ENCODE results near the gene BICRA.
A peak's percentile ranks its signal among the peaks of the same experiment; 100 is the strongest.
"Not testable (repeated sequence)": the region's sequence is repeated elsewhere in the genome, so short reads cannot be mapped to it uniquely, and the experiment has no call there.

The BICRA gene

DNA sequence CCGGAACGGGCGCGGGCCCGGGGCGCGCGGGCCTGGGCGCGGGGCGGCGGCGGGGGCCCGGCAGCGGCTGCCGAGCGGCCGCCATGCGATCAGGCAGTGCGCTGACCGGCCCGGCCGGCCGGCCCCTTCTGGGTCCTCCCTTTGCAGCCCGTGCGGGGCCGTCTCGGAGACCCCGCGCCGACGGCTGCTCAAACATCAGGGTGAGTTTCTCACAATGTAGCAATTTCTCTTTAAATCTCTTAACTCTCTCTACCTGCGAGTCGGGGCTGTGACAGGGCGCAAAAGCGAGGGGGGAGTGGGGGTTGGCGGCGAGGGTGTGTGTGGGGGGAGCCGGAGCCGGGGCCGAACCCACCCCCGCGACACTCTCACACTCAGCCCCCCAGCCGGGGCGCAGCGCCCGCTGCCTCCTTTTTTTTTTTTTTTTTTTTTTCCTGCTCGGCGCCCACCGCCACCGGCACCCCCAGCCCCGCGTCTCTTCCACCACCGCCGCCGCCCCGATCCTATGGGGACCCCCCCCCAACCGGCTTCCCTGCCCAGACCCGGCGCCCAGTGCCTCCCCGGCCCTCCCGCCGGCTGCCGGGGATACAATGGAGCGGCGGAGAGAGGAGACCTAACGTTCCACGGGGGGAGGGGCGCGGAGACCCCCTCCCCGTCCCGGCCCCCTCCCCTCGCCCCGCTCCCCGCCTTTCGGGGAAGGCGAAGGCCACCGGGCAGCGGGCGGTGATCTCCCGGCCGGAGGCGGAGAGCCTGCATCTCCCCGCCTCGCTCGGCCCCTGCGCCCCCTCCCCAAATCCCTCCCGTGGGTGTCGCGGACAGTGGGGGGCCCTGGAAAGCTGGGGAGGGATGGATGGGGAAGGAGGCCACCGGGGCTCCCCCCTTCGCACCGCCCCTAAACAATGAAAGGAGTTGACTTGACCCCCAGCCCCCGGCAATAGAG is at the start of gene BICRA:
BICRA (plus strand) TSS at position 166 of the 937 bp plus-strand sequence. CDS start 64,441 bp downstream, outside the sequence.
- DNase-seq: peak; percentile 87

DNA sequence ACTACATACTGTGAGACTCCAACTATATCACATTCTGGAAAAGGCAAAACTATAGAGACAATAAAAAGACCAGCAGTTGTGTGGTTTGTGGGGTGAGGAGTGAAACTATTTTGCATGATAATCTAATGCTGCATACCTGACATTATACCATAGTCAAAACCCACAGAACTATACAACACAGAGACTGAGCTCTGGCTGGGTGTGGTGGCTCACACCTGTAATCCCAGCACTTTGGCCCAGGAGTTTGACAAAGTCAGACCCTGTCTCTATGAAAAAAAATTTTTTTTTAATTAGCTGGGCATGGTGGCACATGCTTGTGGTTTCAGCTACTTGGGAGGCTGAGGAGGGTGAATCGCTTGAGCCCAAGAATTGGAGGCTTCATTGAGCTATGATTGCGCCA is 47.9 kb upstream of the BICRA start:
- DNase-seq: no peak

DNA sequence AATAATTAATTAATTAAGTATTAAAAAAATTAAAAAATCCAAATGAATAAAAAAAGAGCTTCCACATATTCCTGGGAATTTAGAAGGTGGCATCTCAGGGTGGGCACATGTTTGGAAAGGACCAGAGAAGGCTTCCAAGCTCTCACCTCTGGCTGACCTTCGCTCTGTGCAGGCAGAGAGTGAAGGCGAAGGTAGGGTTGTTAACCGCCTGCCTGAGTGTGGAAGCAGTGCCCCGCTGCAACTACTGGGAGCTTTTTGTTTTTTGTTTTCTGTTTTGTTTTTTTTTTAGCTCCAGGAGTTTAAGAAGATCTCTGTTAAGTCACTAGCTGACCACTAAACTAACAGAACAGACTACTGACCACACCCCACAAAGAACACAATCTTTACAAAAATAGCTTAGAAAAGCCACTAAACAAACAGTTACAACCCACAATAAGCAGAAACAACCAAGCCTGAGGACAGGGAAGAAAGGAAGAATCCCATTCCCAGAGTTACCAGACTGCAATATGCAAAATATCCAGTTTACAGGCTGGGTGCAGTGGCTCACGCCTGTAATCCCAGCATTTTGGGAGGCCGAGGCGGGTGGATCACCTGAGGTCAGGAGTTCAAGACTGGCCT is 47.4 kb upstream of the BICRA start:
- DNase-seq: no peak

DNA sequence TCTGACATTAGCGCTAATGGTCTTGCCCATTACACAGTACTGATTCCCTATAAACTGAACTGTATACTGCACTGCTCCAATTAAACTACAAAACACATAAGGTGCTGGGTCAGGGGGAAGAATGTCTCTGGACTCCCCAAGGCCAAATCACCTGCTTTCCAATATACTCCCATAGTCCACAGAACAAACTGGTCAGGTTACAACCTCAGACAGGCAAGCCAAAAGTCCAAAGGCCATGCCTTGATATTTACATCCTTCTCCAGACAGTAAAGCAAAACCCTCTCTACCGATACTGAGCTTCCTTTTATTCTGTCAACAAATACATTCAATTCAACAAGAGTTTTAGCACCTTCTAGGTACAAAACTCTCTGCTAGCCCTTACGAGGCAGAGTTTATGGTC is 44.9 kb upstream of the BICRA start:
- DNase-seq: no peak

DNA sequence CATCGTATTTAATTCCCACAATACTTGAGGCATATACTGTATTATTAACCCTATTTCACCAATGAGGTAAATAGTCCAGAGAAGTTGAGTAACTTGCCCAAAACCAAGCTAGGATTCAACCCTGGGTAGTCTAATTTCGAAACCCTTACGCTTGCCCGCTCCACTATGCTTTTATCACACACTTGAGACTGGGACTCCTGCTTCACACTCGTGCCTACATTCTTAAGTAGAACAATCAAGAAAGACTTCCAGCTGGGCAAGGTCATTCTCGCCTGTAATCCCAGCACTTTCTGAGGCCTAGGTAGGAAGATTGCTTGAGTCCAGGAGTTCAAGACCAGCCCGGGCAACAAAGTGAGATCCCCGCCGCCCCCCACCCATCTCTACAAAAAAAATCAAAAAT is 39.6 kb upstream of the BICRA start:
- DNase-seq: no peak

DNA sequence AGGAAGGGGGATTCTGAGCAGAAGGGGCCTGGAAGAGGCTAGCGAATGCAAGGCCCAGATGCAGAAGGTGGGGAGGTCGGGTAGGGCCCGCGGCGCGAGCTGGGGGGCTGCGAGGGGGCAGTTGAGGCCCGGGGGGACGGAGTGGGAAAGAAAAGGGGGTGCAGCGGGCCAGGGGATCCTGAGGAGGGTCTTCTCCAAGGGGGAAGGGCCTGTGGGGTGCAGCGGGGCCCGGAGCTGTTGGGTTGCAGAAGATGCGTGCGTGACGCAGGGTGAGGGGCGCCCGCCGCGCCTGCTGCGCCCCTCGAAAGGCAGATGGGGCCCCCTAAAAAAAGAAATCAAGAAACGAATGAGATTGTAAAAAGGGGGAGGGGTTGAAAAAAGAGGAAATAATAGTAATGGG is 36.3 kb upstream of the BICRA start:
- no peak for DNase-seq

DNA sequence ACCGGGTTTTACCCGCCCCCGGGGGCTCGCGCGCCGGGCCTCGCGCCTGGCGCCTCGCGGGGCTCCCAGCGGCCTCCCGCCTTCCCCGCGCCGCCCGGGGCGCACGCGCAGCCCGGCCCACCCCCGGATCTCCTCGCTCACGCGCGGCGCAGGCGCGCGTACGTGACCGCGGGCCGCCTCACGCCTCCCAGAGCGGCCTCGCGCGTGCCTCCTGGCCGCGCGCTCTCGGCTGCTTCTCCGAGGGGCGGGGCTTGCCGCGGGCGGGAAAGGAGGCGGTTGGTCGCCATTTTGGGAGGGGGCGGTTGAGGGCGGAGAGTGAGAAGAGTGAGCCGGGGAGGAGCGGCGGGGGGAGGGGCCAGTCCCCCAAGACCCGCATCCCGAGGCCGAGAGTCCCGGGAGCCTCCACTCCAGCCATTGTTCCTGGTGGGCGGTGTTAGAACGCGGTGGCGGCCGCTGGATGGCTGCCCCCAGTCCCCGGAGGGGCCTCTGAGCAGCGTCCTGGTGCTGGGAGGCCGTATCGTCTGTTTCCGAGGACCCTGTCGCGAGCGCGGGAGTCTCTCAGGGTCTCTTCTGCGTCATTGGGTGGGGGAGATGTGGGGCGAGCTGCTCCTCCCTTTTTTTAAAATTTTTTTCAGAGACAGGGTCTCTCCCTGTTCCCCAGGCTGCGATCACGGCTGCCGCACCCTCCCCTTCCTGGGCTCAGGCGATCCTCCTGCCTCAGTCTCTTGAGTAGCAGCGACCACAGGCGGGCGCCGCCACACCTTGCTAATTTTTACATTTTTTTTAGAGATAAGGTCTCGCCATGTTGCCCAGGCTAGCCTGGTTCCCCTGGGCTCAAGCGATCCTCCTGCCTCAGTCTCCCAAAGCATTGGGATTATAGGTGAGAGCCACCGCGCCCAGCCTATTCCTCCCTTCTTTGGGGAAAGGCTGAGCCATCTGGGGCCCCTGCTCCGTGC is 35.6 kb upstream of the BICRA start, which contains the start of gene ZNF541:
ZNF541 (minus strand) TSS at position 78 of the 956 bp plus-strand sequence. CDS start 17,292 bp downstream, outside the sequence.
- DNase-seq: peak; percentile 90

DNA sequence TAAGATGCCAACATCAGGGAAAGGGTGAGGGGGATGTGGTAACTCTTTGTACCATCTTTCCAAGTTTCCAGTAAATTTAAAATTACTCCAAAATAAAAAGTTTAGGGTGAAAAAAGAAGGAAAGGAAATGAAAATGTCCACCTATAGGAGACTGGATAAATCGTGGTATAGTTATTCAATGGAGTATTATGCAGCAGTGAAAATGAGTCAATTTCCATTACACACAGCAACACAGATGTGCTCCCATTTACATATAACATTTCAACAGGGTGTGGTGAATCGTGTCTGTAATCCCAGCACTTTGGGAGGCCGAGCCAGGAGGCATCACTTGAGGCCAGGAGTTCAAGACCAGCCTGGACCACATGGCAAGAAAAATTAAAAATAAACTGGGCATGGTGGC is 28.5 kb upstream of the BICRA start:
- DNase-seq: no peak

DNA sequence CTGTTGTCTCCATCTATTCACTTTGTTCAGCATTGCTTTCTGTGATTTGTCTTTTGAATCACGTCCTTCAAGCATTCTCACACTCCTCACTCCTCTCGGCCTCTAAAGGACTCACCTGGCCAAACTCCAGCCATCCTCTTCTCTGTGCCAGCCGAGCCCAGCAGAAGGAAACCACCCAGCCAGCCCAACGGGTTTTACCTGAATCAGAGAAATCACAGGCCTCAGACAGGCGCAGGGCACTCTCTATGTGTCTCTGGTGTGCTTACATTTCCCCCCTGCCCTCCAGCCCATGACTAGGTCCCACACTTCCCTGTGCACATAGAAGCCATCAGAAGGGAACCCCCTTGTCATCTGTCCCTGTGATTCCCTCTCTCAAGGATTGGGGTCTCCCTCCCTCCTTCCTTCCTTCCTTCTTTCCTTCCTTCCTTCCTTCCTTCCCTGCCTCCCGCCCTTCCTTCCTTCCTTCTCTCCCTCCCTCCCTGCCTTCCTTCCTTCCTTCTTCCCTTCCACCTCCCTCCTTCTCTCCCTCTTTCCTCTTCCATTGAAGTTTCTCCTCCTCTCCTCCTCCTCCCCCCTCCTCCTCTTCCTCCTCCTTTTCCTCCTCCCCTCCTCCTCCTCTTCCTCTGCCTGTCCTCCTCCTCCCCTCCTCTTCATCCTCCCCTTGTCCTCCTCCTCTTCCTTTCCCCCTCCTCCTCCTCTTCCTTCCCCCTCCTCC is 27.2 kb upstream of the BICRA start:
- no peak for DNase-seq

DNA sequence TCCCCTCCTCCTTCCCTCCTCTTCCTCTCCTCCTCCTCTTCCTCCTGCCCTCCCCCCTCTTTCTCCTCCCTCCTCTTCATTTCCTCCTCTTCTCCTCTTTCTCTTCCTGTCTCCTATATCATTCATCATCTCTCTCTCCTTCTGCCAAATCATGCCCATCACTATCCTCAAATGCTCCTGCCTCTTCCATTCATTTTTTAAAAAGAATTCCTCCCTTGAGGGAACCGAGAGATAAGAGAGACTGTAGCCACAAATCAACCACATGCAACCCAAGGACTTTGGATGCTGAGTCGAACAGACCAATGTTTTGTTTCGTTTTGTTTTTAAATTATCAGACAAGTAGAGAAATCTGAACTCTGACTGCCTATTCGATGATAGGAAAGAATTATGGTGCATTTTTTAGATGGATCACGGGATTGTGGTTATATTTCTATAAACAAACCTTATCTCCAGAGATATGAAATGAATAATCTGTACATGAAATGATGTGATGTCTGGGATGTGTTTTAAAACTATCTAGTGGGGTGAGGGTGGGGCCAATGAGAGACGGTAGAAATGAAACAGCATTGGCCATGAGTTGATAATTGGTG is 26.5 kb upstream of the BICRA start:
- no peak for DNase-seq

DNA sequence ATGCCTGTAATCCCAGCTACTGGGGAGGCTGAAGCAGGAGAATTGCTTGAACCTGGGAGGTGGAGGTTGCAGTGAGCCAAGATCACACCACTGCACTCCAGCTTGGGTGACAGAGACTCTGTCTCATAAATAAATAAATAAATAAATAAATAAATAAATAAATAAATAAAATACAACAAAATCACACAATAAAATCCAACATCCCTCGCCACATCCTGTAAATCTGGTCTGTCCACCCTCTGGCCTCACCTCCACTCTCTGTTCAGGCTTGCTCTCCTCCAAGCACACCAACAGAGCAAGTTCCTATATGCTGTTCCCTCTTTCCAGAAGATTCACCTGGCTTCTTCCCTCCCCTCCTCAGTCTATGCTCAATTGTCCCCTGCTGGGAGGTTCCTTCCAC is 25.8 kb upstream of the BICRA start:
- not testable (repeated sequence) for DNase-seq

DNA sequence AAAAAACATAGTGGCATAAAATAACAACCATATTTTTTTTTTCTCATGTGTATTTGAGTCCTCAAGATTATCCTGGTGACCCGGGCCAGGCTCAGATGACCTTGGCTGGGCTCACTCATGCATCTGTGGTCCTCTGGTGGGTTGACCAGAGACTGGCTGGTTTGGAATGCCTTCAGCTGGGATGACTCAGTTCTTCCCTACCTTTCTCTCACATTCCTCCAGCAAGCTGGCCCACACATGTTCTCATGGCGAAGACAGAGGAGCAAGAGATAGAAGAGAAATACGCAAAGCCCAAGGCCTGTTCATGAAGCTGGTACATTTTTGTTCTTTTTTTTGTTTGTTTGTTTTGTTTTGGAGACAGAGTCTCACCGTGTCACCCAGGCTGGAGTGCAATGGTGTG is 21.6 kb upstream of the BICRA start:
- DNase-seq: no peak

DNA sequence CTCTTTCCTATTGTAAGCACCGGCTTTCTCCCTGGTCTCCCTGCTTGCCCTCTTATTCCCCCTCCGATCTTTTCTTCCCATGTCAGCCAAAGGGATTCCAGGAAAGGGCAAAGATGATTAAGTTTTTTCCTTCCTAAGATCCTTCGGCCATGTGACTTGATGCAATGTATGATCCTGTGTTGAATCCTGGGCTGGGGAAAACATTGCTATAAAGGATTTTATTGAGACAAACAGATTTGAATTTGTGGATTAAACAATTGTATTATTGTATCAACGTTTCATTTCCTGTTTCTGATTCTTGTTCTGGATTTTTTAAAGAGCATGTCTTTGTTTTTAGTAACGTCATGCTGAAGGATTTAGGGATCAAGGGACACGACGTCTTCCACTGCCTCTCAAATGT is 19.1 kb upstream of the BICRA start:
- no peak for DNase-seq

DNA sequence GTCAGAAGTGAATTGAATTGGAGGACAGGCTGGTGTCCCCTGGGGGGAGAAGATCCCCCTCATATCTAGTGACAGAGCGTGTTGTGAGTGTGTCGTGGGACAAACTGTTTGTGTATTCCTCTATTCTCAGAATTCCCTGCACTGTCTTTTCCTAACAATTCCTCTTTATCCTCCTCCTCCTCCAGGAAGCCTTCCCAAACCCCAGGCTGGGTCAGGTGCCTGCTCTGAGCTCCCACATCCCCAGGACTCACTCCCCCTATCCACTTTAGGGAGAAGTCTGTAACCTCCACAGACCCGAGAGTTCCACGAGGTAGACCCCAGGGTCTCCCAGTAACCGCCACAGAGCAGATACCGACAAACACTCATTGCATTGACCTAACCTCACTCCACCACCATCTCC is 15.1 kb upstream of the BICRA start:
- DNase-seq: no peak

DNA sequence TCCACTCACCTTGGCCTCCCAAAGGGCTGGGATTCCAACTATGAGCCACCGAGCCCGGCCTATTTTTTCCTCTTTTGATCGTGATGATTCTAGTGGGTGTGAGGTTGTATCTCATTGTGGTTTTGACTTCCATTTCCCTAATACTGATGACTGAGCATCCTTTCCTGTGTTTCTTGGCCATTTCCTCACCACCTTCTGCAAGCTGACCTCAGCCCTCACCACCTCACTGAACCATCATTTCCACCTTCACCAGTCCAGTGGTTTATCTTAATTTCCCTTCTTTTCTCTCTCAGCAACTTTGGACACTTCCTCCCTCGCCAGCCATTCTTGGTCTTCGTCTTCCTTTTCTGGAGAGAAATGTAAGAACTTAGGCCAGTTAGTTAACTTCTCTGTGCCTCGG is 13.0 kb upstream of the BICRA start:
- no peak for DNase-seq

DNA sequence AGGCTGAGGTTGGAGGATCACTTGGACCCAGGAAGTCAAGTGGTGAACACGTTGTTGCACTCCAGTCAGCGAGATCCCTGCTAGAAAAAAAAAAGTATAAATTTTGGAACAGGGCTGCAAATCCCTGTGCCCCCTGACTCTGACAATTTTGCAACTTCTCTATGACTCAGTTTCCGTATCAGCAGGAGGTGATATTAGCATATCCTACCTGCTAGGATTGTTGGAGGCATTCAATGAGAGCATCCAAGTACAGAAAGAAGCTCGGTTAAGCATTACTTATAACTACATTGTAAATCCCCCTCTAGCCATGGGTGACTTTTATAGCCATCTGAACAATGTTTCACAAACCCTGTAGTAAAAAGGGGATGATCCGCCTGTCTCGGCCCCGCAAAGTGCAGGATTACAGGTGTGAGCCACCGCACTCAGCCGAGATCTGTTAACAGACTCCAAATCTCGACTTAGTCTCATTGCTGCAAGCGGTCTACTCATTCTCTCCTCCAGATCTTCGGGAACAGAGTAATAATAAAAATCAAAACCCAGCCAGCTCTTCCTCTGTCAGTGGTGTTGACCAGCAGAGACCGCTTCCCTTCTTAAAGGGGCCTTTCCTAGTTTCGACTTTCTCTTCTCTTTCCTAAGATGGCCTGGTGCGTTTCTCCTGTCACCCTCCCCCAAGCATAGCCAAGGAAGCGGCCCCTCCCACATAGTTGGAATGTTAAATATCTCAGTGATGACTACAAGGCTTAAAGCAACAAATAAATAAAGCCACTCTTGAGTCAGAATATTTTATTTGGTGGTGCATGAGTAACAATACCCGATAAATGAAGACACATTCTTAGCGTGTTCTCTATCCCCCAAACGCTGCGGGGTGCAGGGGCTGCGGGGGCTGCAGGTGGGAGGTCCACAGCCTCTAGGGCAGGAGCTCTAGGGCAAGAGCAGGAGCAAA is 10.3 kb upstream of the BICRA start:
- DNase-seq: no peak

DNA sequence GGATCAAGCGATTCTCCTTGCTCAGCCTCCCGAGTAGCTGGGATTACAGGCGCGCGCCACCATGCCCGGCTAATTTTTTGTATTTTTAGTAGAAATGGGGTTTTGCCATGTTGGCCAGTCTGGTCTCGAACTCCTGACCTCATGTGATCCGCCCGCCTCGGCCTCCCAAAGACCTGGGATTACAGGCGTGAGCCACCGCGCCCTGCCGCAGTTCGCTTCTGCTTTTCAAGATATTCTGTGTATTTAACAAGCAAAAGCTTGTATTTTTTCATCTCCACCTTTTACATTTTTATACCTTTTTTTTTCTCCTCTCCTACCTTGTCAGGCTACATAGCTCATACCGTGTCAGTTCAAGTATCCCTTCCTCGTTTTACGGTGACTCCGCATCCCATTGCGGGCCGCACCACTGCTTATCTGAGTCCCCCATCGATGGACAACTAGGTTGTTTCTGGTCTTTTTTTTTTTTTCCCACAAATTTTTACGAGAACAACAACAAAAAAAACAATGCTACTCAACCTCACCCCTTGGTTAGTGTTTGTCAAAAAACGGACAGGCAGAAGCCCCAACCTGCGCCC is 9.2 kb upstream of the BICRA start:
- not testable (repeated sequence) for DNase-seq

DNA sequence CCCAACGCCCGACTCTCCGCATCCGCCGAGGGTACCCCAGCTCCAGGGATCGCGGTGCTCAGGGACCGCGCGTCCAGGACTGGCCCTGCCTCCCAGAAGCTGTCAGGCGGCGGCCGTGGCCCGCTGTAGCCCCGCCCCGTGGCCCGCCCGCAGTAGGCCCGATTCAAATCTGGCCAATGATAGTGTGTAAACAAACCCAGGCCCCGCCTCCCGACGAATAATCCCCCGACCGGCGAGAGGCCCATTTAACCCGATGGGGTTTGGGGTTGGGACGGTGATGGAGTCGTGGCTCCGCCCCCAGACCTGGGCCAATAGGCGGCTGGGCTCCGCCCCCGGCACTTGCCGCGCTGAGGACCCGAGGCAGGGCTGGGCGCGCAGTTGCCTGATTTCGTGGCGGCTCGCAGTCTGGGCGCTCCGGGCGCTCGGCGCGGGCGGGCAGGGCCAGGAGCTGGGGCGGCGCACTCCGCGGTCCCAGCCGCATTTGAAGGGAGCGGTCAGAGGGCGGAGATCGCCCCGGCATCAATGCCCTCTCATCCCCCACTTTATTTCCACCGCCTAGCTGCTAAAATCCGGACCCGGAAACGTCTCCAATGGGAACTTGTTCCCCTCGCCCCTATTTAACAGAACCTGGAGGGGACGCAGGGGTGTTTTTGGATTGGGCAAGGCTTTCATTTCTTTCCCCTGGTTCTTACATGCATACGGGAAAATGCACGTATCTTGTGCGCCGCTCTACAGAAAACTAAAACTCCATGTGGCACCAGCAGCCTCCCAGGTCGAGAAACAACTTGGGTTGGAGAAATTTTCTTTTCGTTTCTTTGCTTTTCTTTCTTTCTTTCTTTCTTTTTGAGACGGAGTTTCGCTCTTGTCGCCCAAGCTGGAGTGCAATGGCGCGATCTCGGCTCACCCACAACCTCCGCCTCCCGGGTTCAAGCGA is 8.4 kb upstream of the BICRA start:
- DNase-seq: peak; percentile 100
